A549 treated with ZK216348 at 1 μM for 4 hours (cell line): ENCODE data around the gene WDR45. TPM values are rescaled to one million over a fixed set of nuclear protein-coding genes. Genes with fewer than 3 reads are reported as not detected.

Experiments used
- total RNA-seq: library from RNA; stranded (reverse); fragments of 200-300 nt; extraction: Qiagen RNA extraction; gene quantifications from 5 replicates; pipeline ENCODE4 v1.2.3, GENCODE V29; 2022; ENCODE audit warnings: low read depth

WDR45 gene
- 44.3 to 60.4 TPM (median 58.1 TPM) in 5 replicates for total RNA-seq

GRCh38 chrX:49079489-49080428 lies at the start of gene WDR45:
TSS of gene WDR45 (minus strand) at chrX:49079887. CDS start at chrX:49078095, 1,792 bp downstream.

GRCh38 chrX:49073601-49074575 lies 5.8 kb downstream of the WDR45 start, which contains the start of gene PRAF2:
TSS of gene PRAF2 (minus strand) at chrX:49074002. CDS start at chrX:49073987, 15 bp downstream.

GRCh38 chrX:49058794-49059193 lies 20.9 kb downstream of the WDR45 start, which contains the start of gene CCDC120:
TSS of gene CCDC120 (plus strand) at chrX:49058999. CDS start at chrX:49062042, 3,043 bp downstream.

GRCh38 chrX:49043220-49043986 lies 36.3 kb downstream of the WDR45 start, which contains the start of gene TFE3:
TSS of gene TFE3 (minus strand) at chrX:49043357. CDS start at chrX:49043226, 131 bp downstream.

Other genes with a start within 250 kb of the WDR45 start
- 14.2 to 57.6 TPM (median 52.0 TPM) in 5 replicates for gene PCSK1N, start 244.3 kb downstream of the WDR45 start, total RNA-seq
- gene TIMM17B, start 182.1 kb downstream of the WDR45 start, total RNA-seq = 65.2 to 99.9 TPM (median 98.2 TPM) in 5 replicates
- gene PQBP1, start 182.0 kb downstream of the WDR45 start, total RNA-seq = 88.6 to 103 TPM (median 94.0 TPM) in 5 replicates
- 42.8 to 68.8 TPM (median 65.0 TPM) in 5 replicates for gene SLC35A2, start 168.2 kb downstream of the WDR45 start, total RNA-seq
- gene PIM2, start 160.9 kb downstream of the WDR45 start, total RNA-seq = 8.5 to 10.0 TPM (median 9.0 TPM) in 5 replicates
- gene OTUD5, start 122.3 kb downstream of the WDR45 start, total RNA-seq = 60.4 to 71.4 TPM (median 64.7 TPM) in 5 replicates
- gene KCND1, start 108.0 kb downstream of the WDR45 start, total RNA-seq = 0.92 to 1.6 TPM (median 1.2 TPM) in 5 replicates
- 15.0 to 24.2 TPM (median 23.6 TPM) in 5 replicates for gene GRIPAP1, start 77.6 kb downstream of the WDR45 start, total RNA-seq
- 38.3 to 57.8 TPM (median 54.4 TPM) in 5 replicates for gene TFE3, start 36.5 kb downstream of the WDR45 start, total RNA-seq
- gene CCDC120, start 20.9 kb downstream of the WDR45 start, total RNA-seq = 2.1 to 4.9 TPM (median 3.8 TPM) in 5 replicates
- gene PRAF2, start 5.9 kb downstream of the WDR45 start, total RNA-seq = 37.3 to 50.2 TPM (median 43.8 TPM) in 5 replicates
- 19.8 to 26.6 TPM (median 24.5 TPM) in 5 replicates for gene GPKOW, start 43.8 kb upstream of the WDR45 start, total RNA-seq
- 1.3 to 3.7 TPM (median 3.6 TPM) in 5 replicates for gene MAGIX, start 82.9 kb upstream of the WDR45 start, total RNA-seq
- gene PLP2, start 92.0 kb upstream of the WDR45 start, total RNA-seq = 328 to 445 TPM (median 434 TPM) in 5 replicates
- gene PRICKLE3, start 106.5 kb upstream of the WDR45 start, total RNA-seq = 13.7 to 20.3 TPM (median 18.2 TPM) in 5 replicates
- 2.2 to 3.4 TPM (median 3.1 TPM) in 5 replicates for gene SYP, start 120.3 kb upstream of the WDR45 start, total RNA-seq
- not detected in 5 replicates for gene CACNA1F, start 153.5 kb upstream of the WDR45 start, total RNA-seq
- gene CCDC22, start 155.6 kb upstream of the WDR45 start, total RNA-seq = 11.6 to 16.8 TPM (median 14.3 TPM) in 5 replicates
- gene FOXP3, start 184.8 kb upstream of the WDR45 start, total RNA-seq = 0.11 to 0.19 TPM (median 0.15 TPM) in 4 of 5 replicates, not detected in the other
- gene PPP1R3F, start 189.9 kb upstream of the WDR45 start, total RNA-seq = 2.1 to 3.2 TPM (median 2.3 TPM) in 5 replicates
- not detected in 5 replicates for gene GAGE10, start 223.8 kb upstream of the WDR45 start, total RNA-seq
- not detected in 5 replicates for gene GAGE12J, start 242.2 kb upstream of the WDR45 start, total RNA-seq